Sigmoid colon (tissue), 7 donors: ENCODE results near the gene CLSTN1. TPM values are rescaled to one million over a fixed set of nuclear protein-coding genes. Genes with fewer than 3 reads are reported as not detected.

ENCODE experiments used
- DNase-seq: peaks from one replicate; pipeline ENCODE4 v3.0.0-alpha.2; 2019
- H3K27ac ChIP-seq, 4 donors: fragments of 200-600 bp; sonication (generic); one replicate each; pipeline ENCODE4 v1.5.1; 2016 to 2019; ENCODE audit warnings: mild to moderate bottlenecking in 1 of 4
- H3K27me3 ChIP-seq, 3 donors: fragments of 200-600 bp; sonication (generic); one replicate each; pipeline ENCODE4 v1.5.1; 2019; ENCODE audit warnings: mild to moderate bottlenecking in 1 of 3
- H3K36me3 ChIP-seq, 4 donors: fragments of 200-600 bp; sonication (generic); one replicate each; pipeline ENCODE4 v1.5.1; 2016 to 2019
- H3K4me1 ChIP-seq, 4 donors: fragments of 200-600 bp; sonication (generic); one replicate each; pipeline ENCODE4 v1.5.1; 2017 to 2019
- H3K4me3 ChIP-seq, 4 donors: fragments of 200-600 bp; sonication (generic); one replicate each; pipeline ENCODE4 v1.5.1; 2017 to 2019; ENCODE audit warnings: mild to moderate bottlenecking in 2 of 4, moderate library complexity in 1 of 4
- H3K9me3 ChIP-seq, 4 donors: fragments of 200-600 bp in 3 of 4; sonication (generic) in 3 of 4; one replicate each; pipeline versions ENCODE4 v1.5.1 to v1.6.1; 2013 to 2019
- CTCF ChIP-seq, 4 experiments: fragments of 450-650 bp in 3 of 4; fragments of 200-600 bp in 1 of 4; IDR thresholded peaks; one replicate each; pipeline ENCODE4 v1.5.1; 2016 to 2019; ENCODE audit warnings: antibody characterized with exemption in 4 of 4, mild to moderate bottlenecking in 3 of 4, moderate library complexity in 2 of 4
- EP300 ChIP-seq, 4 donors: sonication (generic); formaldehyde crosslinking; IDR thresholded peaks; one replicate each; pipeline ENCODE4 v1.6.1; 2017; ENCODE audit warnings: antibody characterized with exemption in 4 of 4
- POLR2A ChIP-seq, 2 donors: fragments of 450-650 bp; IDR thresholded peaks; one replicate each; pipeline ENCODE4 v1.6.1; 2016; ENCODE audit warnings: antibody characterized with exemption in 2 of 2, mild to moderate bottlenecking in 2 of 2, moderate library complexity in 2 of 2
- POLR2AphosphoS5 ChIP-seq, 4 donors: sonication (generic); formaldehyde crosslinking; IDR thresholded peaks; one replicate each; pipeline ENCODE4 v1.6.1; 2017; ENCODE audit warnings: antibody characterized with exemption in 4 of 4
- WGBS, 2 donors: extraction: QIAGEN DNeasy Blood & Tissue Kit; methylation state at CpG; one replicate each; pipeline ENCODE4 v1.1.7; 2013; 5-methylcytosine and 5-hydroxymethylcytosine counted together
- intact Hi-C: fragments of 100-400 bp; cut with DNase I; formaldehyde crosslinking; loops from one replicate; pipeline ENCODE4 v1.15.1; 2023
- polyA plus RNA-seq, 3 donors: library from polyadenylated mRNA; stranded (reverse); fragments of 200-250 nt; gene quantifications; one replicate each; pipeline ENCODE4 v1.2.3, GENCODE V29; 2013
- total RNA-seq, 4 donors: library from RNA; depleted of rRNA; stranded (reverse); fragments of >200 nt; gene quantifications; one replicate each; pipeline ENCODE4 v1.1.0, GENCODE V29; 2016
- donor health status: healthy with polysubstance abuse.
- donor health status: Bipolar disorder and iron deficiency.
- donor health status: healthy.

CLSTN1 gene
- total and polyA plus RNA-seq, 7 donors = 21.0 to 105 (median 34.6) TPM

- peaks cover 0 to 11% (median 7%) of the 10 kb centered on the region in 4 donors for H3K4me1 ChIP-seq
- no peak overlapping the region for H3K4me3 ChIP-seq
- intact Hi-C loops = no loop called here
- WGBS, 2 donors = 90 to 94% methylated on average over 7 of the region's 7 CpGs
- H3K27me3 ChIP-seq = no peaks in the 10 kb centered on the region
- H3K27ac ChIP-seq = no peak overlapping the region
- TF ChIP-seq CTCF (IDR thresholded peaks at IDR 0.05) (no peak), POLR2AphosphoS5 (IDR thresholded peaks at IDR 0.05) (no peak), EP300 (IDR thresholded peaks at IDR 0.05) (no peak), POLR2A (IDR thresholded peaks at IDR 0.05) (no peak)
- H3K9me3 ChIP-seq = no peaks in the 10 kb centered on the region
- H3K36me3 ChIP-seq = no peaks in the 10 kb centered on the region
- no peak for DNase-seq
Measured at GRCh38 chr1:9844756-9845155, 21.0 kb upstream of the CLSTN1 start.

GRCh38 chr1:9844106-9844505, 20.3 kb upstream of the CLSTN1 start:
- WGBS, 2 donors = 53 to 74% methylated on average over 12 of the region's 12 CpGs
- DNase-seq = peak; percentile 50
- H3K4me3 ChIP-seq = no peak overlapping the region
- H3K27me3 ChIP-seq = no peaks in the 10 kb centered on the region
- no peak for TF ChIP-seq POLR2A (IDR thresholded peaks at IDR 0.05)
- TF ChIP-seq POLR2AphosphoS5 (IDR thresholded peaks at IDR 0.05) = no peak
- no peak for TF ChIP-seq CTCF (IDR thresholded peaks at IDR 0.05)
- no peak for TF ChIP-seq EP300 (IDR thresholded peaks at IDR 0.05)
- H3K4me1 ChIP-seq = peaks cover 0 to 11% (median 7%) of the 10 kb centered on the region in 4 donors
- H3K9me3 ChIP-seq = no peaks in the 10 kb centered on the region
- intact Hi-C loops = no loop called here
- peak overlapping the region in 1 of 4 donors; percentile 59 for H3K27ac ChIP-seq
- H3K36me3 ChIP-seq = no peaks in the 10 kb centered on the region

- Histone ChIP-seq H3K9me3 (no peaks in the 10 kb centered on the region), H3K4me1 (peaks cover 0 to 11% (median 7%) of the 10 kb centered on the region in 4 donors), H3K27ac (peak overlapping the region in 1 of 4 donors; percentile 59), H3K27me3 (no peaks in the 10 kb centered on the region), H3K36me3 (no peaks in the 10 kb centered on the region), H3K4me3 (no peak overlapping the region)
- 20 to 63% methylated on average over 7 of the region's 7 CpGs for WGBS, 2 donors
- TF ChIP-seq CTCF (IDR thresholded peaks at IDR 0.05) = no peak
- TF ChIP-seq POLR2AphosphoS5 (IDR thresholded peaks at IDR 0.05) = no peak
- TF ChIP-seq POLR2A (IDR thresholded peaks at IDR 0.05) = no peak
- TF ChIP-seq EP300 (IDR thresholded peaks at IDR 0.05) = no peak
- intact Hi-C loops = no loop called here
- DNase-seq = peak; percentile 58
Measured at GRCh38 chr1:9843576-9843945, 19.8 kb upstream of the CLSTN1 start.

- 19 to 67% methylated on average over 20 of the region's 20 CpGs for WGBS, 2 donors
- no peak for DNase-seq
- TF ChIP-seq EP300 (IDR thresholded peaks at IDR 0.05) = no peak
- TF ChIP-seq POLR2AphosphoS5 (IDR thresholded peaks at IDR 0.05) = no peak
- Histone ChIP-seq H3K27me3 (no peaks in the 10 kb centered on the region), H3K36me3 (no peaks in the 10 kb centered on the region), H3K9me3 (no peaks in the 10 kb centered on the region), H3K27ac (peak overlapping the region in 1 of 4 donors; percentile 59), H3K4me1 (peaks cover 0 to 11% (median 7%) of the 10 kb centered on the region in 4 donors), H3K4me3 (no peak overlapping the region)
- intact Hi-C loops = no loop called here
Measured at GRCh38 chr1:9842781-9843575, 19.2 kb upstream of the CLSTN1 start.

- Histone ChIP-seq H3K36me3 (no peaks in the 10 kb centered on the region), H3K27ac (no peak overlapping the region), H3K4me1 (peaks cover 0 to 11% (median 7%) of the 10 kb centered on the region in 4 donors), H3K27me3 (no peaks in the 10 kb centered on the region), H3K4me3 (no peak overlapping the region), H3K9me3 (no peaks in the 10 kb centered on the region)
- TF ChIP-seq POLR2A (IDR thresholded peaks at IDR 0.05) (no peak), CTCF (IDR thresholded peaks at IDR 0.05) (no peak), POLR2AphosphoS5 (IDR thresholded peaks at IDR 0.05) (no peak), EP300 (IDR thresholded peaks at IDR 0.05) (no peak)
- no peak for DNase-seq
- intact Hi-C loops = no loop called here
- 47 to 66% methylated on average over 9 of the region's 9 CpGs for WGBS, 2 donors
Measured at GRCh38 chr1:9842073-9842711, 18.4 kb upstream of the CLSTN1 start.
